ENCODE measurements around the gene ZBTB3. TPM values are rescaled to one million over a fixed set of nuclear protein-coding genes. Genes with fewer than 3 reads are reported as not detected.
A peak's percentile ranks its signal among the peaks of the same experiment; 100 is the strongest.

ZBTB3 gene
- total and polyA plus RNA-seq, 2 of the 13 experiments (the other 11 are each of a cell fraction or from before 2014, with no cell fraction given) = 3.4 to 5.2 TPM

DNA sequence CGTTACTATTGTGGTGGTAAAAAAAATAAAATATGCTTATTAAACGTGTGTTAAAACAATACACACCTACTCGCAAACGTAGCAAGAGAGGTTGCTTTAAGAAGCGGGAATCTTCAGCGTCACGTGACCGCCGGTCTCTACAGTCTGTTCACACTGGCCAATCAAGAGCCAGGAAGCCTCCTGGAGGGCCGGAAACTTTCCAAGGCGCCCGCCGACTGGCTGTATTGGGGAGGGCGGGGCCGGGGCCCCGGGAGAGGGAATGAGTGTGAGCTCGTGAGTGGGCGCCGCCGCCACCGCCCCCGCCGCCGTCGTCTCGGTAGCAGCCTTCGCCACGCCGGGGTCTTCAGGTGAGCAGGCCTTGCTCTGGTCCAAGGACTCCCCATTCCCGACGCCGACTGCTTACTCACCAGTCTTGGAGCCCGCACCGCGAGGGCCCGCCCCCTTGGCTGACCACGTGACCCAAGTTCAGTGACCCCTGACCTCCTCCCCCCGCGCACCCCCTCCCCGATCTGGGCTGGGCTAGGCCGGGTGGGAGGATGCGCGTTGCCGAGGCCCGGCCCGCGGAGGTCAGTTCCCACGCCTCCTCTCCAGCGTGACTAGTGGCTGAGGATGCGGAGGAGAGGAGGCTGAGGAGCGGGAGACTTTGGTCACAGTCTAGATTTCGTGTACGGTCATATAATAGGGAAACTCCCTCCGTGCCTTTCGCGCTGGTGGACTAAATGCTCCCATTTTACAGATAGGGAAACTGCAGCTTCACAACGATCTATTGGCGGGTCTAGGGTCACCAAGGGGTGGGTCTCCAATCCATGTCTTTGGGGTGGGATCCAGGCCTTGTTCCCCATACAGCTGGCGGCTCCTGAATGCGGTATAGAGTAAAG lies 17.4 kb upstream of the ZBTB3 start, which contains the start of gene TAF6L (continued):
- TF ChIP-seq TSC22D2 (CRISPR knock-in tag; IDR thresholded peaks at IDR 0.05; ENCODE audit: borderline replicate concordance) (0 out of 2 replicates have a peak, but pooled peaks have one; percentile 16), ZNF24 (IDR thresholded peaks at IDR 0.05) (peak; percentile 4; the same call in 1 of the 2 replicates), MYC (CRISPR knock-in tag; IDR thresholded peaks at IDR 0.05; ENCODE audit: borderline replicate concordance) (peak; percentile 86), ZNF350 (CRISPR knock-in tag; IDR thresholded peaks at IDR 0.05; ENCODE audit: borderline replicate concordance, low read depth) (peak; percentile 68; the same call in 1 of the 2 replicates), SRSF1 (optimal IDR thresholded peaks at IDR 0.05; ENCODE audit: low read depth, low read length) (peak; percentile 90), ZNF777 (CRISPR knock-in tag; IDR thresholded peaks at IDR 0.05) (peak; percentile 34; the same call in 1 of the 2 replicates), SALL1 (CRISPR knock-in tag; IDR thresholded peaks at IDR 0.05) (peak; percentile 53), HDAC2 (CRISPR knock-in tag; IDR thresholded peaks at IDR 0.05) (peak; percentile 58), HMGXB4 (CRISPR knock-in tag; IDR thresholded peaks at IDR 0.05; ENCODE audit: borderline replicate concordance in 1 of 2, low read depth in 1 of 2) (peak; percentile 22 to 53; a peak in 2 of 4 replicates), ZFP1 (CRISPR knock-in tag; IDR thresholded peaks at IDR 0.05) (no peak), RNF2 (conservative IDR thresholded peaks at IDR 0.05; ENCODE audit: low read depth) (peak; percentile 24; the same call in 1 of the 2 replicates), TBL1XR1 (IDR thresholded peaks at IDR 0.05; ENCODE audit: borderline replicate concordance, low read length, partially characterized antibody) (peak; percentile 19), ZNF543 (CRISPR knock-in tag; IDR thresholded peaks at IDR 0.05) (peak; percentile 56; the same call in 1 of the 2 replicates), RBFOX2 (IDR thresholded peaks at IDR 0.05; ENCODE audit: low read depth, low read length) (peak; percentile 90), TBX3 (IDR thresholded peaks at IDR 0.05; ENCODE audit: borderline replicate concordance) (0 out of 2 replicates have a peak, but pooled peaks have one; percentile 25), ASH2L (IDR thresholded peaks at IDR 0.05; ENCODE audit: insufficient read length, low read depth, low read length) (peak; percentile 77), SOX13 (IDR thresholded peaks at IDR 0.05) (no peak), SOX13 (CRISPR knock-in tag; conservative IDR thresholded peaks at IDR 0.05 in 1 of 2, IDR thresholded peaks at IDR 0.05 in 1 of 2) (peak in 1 of 2 experiments; percentile 21; a peak in 1 of 4 replicates), KDM3A (CRISPR knock-in tag; IDR thresholded peaks at IDR 0.05; ENCODE audit: low read depth) (peak; percentile 67; the same call in 1 of the 2 replicates)
- TF ChIP-seq, protein P1, sequence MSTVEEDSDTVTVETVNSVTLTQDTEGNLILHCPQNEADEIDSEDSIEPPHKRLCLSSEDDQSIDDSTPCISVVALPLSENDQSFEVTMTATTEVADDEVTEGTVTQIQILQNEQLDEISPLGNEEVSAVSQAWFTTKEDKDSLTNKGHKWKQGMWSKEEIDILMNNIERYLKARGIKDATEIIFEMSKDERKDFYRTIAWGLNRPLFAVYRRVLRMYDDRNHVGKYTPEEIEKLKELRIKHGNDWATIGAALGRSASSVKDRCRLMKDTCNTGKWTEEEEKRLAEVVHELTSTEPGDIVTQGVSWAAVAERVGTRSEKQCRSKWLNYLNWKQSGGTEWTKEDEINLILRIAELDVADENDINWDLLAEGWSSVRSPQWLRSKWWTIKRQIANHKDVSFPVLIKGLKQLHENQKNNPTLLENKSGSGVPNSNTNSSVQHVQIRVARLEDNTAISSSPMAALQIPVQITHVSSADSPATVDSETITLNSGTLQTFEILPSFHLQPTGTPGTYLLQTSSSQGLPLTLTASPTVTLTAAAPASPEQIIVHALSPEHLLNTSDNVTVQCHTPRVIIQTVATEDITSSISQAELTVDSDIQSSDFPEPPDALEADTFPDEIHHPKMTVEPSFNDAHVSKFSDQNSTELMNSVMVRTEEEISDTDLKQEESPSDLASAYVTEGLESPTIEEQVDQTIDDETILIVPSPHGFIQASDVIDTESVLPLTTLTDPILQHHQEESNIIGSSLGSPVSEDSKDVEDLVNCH (CRISPR knock-in tag; IDR thresholded peaks at IDR 0.05) = no peak
- TF ChIP-seq, protein P2, sequence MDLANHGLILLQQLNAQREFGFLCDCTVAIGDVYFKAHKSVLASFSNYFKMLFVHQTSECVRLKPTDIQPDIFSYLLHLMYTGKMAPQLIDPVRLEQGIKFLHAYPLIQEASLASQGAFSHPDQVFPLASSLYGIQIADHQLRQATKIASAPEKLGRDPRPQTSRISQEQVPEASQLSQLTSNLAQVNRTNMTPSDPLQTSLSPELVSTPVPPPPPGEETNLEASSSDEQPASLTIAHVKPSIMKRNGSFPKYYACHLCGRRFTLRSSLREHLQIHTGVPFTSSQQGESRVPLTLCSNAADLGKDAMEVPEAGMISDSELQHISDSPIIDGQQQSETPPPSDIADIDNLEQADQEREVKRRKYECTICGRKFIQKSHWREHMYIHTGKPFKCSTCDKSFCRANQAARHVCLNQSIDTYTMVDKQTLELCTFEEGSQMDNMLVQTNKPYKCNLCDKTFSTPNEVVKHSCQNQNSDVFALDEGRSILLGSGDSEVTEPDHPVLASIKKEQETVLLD (CRISPR knock-in tag; IDR thresholded peaks at IDR 0.05; ENCODE audit: low read depth) = peak; percentile 62
- TF ChIP-seq, protein P3, sequence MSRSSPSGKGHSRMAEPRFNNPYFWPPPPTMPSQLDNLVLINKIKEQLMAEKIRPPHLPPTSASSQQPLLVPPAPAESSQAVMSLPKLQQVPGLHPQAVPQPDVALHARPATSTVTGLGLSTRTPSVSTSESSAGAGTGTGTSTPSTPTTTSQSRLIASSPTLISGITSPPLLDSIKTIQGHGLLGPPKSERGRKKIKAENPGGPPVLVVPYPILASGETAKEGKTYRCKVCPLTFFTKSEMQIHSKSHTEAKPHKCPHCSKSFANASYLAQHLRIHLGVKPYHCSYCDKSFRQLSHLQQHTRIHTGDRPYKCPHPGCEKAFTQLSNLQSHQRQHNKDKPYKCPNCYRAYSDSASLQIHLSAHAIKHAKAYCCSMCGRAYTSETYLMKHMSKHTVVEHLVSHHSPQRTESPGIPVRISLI (CRISPR knock-in tag; IDR thresholded peaks at IDR 0.05; ENCODE audit: borderline replicate concordance) = 0 out of 2 replicates have a peak, but pooled peaks have one; percentile 37
